Naive thymus-derived CD8-positive, alpha-beta T cell (primary cell): ENCODE results near the gene C19orf33. TPM values are rescaled to one million over a fixed set of nuclear protein-coding genes. Genes with fewer than 3 reads are reported as not detected.

Experiments
- ATAC-seq, 2 donors: fragments of 150-1000 bp; cut with Tn5 transposase in 1 of 2; sonication (Bioruptor Pico), chemical (Tn5 transposase) in 1 of 2; 1 replicate in 1 of 2; 2 replicates in 1 of 2; pipeline ENCODE4 v1.10.0; 2021; ENCODE audit warnings: mild to moderate bottlenecking in 2 of 2, moderate library complexity in 2 of 2
- POLR2A ChIA-PET: fragments of 350-600 bp; sonication (Branson Sonifier 250); formaldehyde crosslinking; loops from one replicate; lab custom pipeline; 2021; ENCODE audit warnings: antibody characterized with exemption; lab: Charles Lee
- DNase-seq, 10 donors: peaks; one replicate each; pipeline versions ENCODE4 v3.0.0 to v3.0.0-alpha.2; 2020 to 2022
- H3K27ac Mint-ChIP-seq, 10 donors: one replicate each; pipeline ENCODE4 v1.8.0; 2020 to 2022; ENCODE audit warnings: mild to moderate bottlenecking in 10 of 10, mixed read lengths in 10 of 10, moderate library complexity in 4 of 10, inconsistent platforms in 1 of 10
- H3K27me3 Mint-ChIP-seq, 5 donors: one replicate each; pipeline ENCODE4 v1.8.0; 2021 to 2022; ENCODE audit warnings: mixed read lengths in 5 of 5
- H3K36me3 Mint-ChIP-seq, 3 donors: one replicate each; pipeline ENCODE4 v1.8.0; 2020 to 2022; ENCODE audit warnings: mixed read lengths in 3 of 3, mild to moderate bottlenecking in 2 of 3, inconsistent platforms in 1 of 3
- H3K4me1 Mint-ChIP-seq, 4 donors: one replicate each; pipeline ENCODE4 v1.8.0; 2021 to 2022; ENCODE audit warnings: mixed read lengths in 4 of 4
- H3K4me3 Mint-ChIP-seq, 10 donors: one replicate each; pipeline ENCODE4 v1.8.0; 2020 to 2022; ENCODE audit warnings: mild to moderate bottlenecking in 10 of 10, mixed read lengths in 10 of 10, moderate library complexity in 6 of 10, inconsistent platforms in 1 of 10
- H3K9me3 Mint-ChIP-seq, 9 donors: one replicate each; pipeline ENCODE4 v1.8.0; 2020 to 2022; ENCODE audit warnings: mixed read lengths in 9 of 9, mild to moderate bottlenecking in 3 of 9, inconsistent platforms in 1 of 9, moderate library complexity in 1 of 9
- polyA plus RNA-seq, 3 donors: library from polyadenylated mRNA; unstranded; fragments of 300-500 nt; fragmentation: Illumina TruSeq; gene quantifications; one replicate each; pipeline ENCODE4 v1.2.3, GENCODE V29; 2021
- total RNA-seq, 8 experiments: library from RNA in 2 of 8; stranded (reverse) in 2 of 8; gene quantifications; one replicate each; pipeline ENCODE4 v1.2.3 and lab custom pipeline; 2021 to 2026

Gene C19orf33
- total and polyA plus RNA-seq, 5 experiments from 2014 or later, result 1.1 to 1.2 TPM; not detected in 3

DNA sequence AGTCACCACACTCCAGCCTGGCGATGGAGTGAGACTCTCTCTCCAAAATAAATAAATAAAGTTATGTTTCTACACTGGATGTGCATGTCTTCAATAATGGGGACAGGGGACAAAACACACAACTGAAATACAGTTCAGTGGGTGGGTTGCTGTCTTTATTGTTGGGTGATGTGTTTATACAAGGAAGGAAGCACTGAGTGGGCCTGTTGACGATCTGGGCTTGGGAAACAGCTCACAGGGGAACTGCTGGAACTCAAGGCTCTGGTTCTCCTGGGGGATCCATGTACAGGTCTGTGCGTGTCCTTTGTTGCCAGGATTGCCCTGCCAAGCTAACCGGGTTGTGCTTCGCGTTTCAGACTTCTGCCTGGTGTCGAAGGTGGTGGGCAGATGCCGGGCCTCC lies 20.8 kb upstream of the C19orf33 start:
- peaks cover 0 to 48% (median 14%) of the 10 kb centered on the region in 3 donors for H3K36me3 Mint-ChIP-seq
- POLR2A ChIA-PET, result no interaction called here
- no peaks in the 10 kb centered on the region for H3K9me3 Mint-ChIP-seq
- peaks cover 6 to 22% (median 14%) of the 10 kb centered on the region in 4 donors for H3K4me1 Mint-ChIP-seq
- no peaks in the 10 kb centered on the region for H3K27me3 Mint-ChIP-seq
- ATAC-seq (no peak), DNase-seq (no peak)
- H3K4me3 Mint-ChIP-seq, result no peak overlapping the region
- peak overlapping the region in 2 of 10 donors; percentile 28 to 31 for H3K27ac Mint-ChIP-seq

- ATAC-seq (no peak), DNase-seq (no peak)
- peaks cover 0 to 55% (median 14%) of the 10 kb centered on the region in 3 donors for H3K36me3 Mint-ChIP-seq
- POLR2A ChIA-PET, result no interaction called here
- no peak overlapping the region for H3K27ac Mint-ChIP-seq
- no peak overlapping the region for H3K4me3 Mint-ChIP-seq
- no peaks in the 10 kb centered on the region for H3K9me3 Mint-ChIP-seq
- no peaks in the 10 kb centered on the region for H3K27me3 Mint-ChIP-seq
- peaks cover 6 to 22% (median 14%) of the 10 kb centered on the region in 4 donors for H3K4me1 Mint-ChIP-seq
Measured at GRCh38 chr19:38284422-38284821, 19.6 kb upstream of the C19orf33 start.

GRCh38 chr19:38285567-38285966 lies 18.5 kb upstream of the C19orf33 start:
- no peaks in the 10 kb centered on the region for H3K27me3 Mint-ChIP-seq
- DNase-seq (no peak), ATAC-seq (no peak)
- H3K36me3 Mint-ChIP-seq, result peaks cover 0 to 60% (median 14%) of the 10 kb centered on the region in 3 donors
- peak overlapping the region in 1 of 10 donors; percentile 16 for H3K27ac Mint-ChIP-seq
- POLR2A ChIA-PET, result no interaction called here
- H3K9me3 Mint-ChIP-seq, result no peaks in the 10 kb centered on the region
- H3K4me3 Mint-ChIP-seq, result no peak overlapping the region
- peaks cover 7 to 22% (median 13%) of the 10 kb centered on the region in 4 donors for H3K4me1 Mint-ChIP-seq

GRCh38 chr19:38287604-38288003 lies 16.4 kb upstream of the C19orf33 start:
- POLR2A ChIA-PET, result interaction anchor here (1.5 kb wide), 1 partner anchor 22 kb away, joined by 3 read pairs; no protein-coding TSS in a partner anchor
- Mint-ChIP-seq H3K27me3 (no peaks in the 10 kb centered on the region), H3K27ac (no peak overlapping the region), H3K9me3 (no peaks in the 10 kb centered on the region), H3K4me3 (peak overlapping the region in 1 of 10 donors; percentile 11), H3K36me3 (peaks cover 0 to 74% (median 20%) of the 10 kb centered on the region in 3 donors), H3K4me1 (peaks cover 0 to 11% (median 2%) of the 10 kb centered on the region in 4 donors)
- DNase-seq (peak in 1 of 10 donors; percentile 52), ATAC-seq (no peak)

DNA sequence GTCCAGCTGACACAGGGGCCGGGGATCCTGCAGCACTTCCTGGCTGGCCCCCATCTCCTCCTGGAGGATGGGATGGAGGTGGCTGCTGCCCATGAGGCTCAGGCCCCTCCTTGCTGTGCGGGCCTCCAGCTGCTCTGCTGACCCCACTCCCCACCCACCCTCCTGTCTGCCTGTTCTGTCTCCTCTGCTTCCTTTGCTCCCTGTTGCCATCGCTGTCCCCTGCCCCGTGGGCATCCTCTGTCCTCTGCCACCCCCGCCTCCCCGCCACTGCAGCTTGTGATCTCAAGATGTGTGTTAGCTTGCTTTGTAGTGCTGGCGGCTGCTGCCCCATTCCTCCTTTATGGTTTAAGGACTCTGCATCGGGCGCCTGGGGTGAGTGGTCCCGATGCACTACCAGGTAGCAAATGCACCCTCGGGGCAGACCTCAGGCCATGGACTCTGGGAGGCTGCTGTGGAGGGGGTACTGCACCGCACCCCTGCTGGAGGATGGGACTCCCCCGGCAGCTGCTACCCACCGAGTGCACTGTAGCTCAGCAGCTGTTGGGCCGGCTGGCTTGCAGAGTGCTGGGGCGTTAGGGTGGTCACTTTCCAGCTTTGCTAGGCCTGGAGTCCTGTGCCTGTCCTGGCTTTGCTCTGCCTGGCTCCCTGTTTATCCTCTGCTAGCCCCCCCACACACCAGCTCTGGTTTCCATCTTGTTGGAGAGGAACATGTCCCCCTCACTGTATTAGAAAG lies 15.8 kb upstream of the C19orf33 start:
- POLR2A ChIA-PET, result interaction anchor here (1.5 kb wide), 1 partner anchor 23 kb away, joined by 3 read pairs; no protein-coding TSS in a partner anchor
- no peaks in the 10 kb centered on the region for H3K27me3 Mint-ChIP-seq
- no peaks in the 10 kb centered on the region for H3K9me3 Mint-ChIP-seq
- ATAC-seq, result no peak
- DNase-seq, result peak in 1 of 10 donors; percentile 31
- H3K4me3 Mint-ChIP-seq, result no peak overlapping the region
- H3K36me3 Mint-ChIP-seq, result peaks cover 0 to 80% (median 20%) of the 10 kb centered on the region in 3 donors
- peaks cover 0 to 10% (median 1%) of the 10 kb centered on the region in 4 donors for H3K4me1 Mint-ChIP-seq
- no peak overlapping the region for H3K27ac Mint-ChIP-seq

- Mint-ChIP-seq H3K9me3 (no peaks in the 10 kb centered on the region), H3K27ac (no peak overlapping the region), H3K4me3 (no peak overlapping the region), H3K4me1 (peaks cover 0 to 4% (median 1%) of the 10 kb centered on the region in 4 donors), H3K36me3 (peaks cover 0 to 71% (median 21%) of the 10 kb centered on the region in 3 donors), H3K27me3 (no peaks in the 10 kb centered on the region)
- no peak for ATAC-seq
- POLR2A ChIA-PET, result no interaction called here
- DNase-seq, result peak in 1 of 10 donors; percentile 28
Measured at GRCh38 chr19:38289955-38290354, 14.1 kb upstream of the C19orf33 start.

GRCh38 chr19:38290631-38291147 lies 13.4 kb upstream of the C19orf33 start:
- Mint-ChIP-seq H3K27ac (peak overlapping the region in 3 of 10 donors; percentile 41 to 57 (median 43)), H3K36me3 (peaks cover 0 to 66% (median 21%) of the 10 kb centered on the region in 3 donors), H3K4me3 (no peak overlapping the region), H3K27me3 (no peaks in the 10 kb centered on the region), H3K4me1 (peaks cover 0 to 4% (median 1%) of the 10 kb centered on the region in 4 donors), H3K9me3 (no peaks in the 10 kb centered on the region)
- ATAC-seq (no peak), DNase-seq (peak in 1 of 10 donors; percentile 43)
- POLR2A ChIA-PET, result no interaction called here

DNA sequence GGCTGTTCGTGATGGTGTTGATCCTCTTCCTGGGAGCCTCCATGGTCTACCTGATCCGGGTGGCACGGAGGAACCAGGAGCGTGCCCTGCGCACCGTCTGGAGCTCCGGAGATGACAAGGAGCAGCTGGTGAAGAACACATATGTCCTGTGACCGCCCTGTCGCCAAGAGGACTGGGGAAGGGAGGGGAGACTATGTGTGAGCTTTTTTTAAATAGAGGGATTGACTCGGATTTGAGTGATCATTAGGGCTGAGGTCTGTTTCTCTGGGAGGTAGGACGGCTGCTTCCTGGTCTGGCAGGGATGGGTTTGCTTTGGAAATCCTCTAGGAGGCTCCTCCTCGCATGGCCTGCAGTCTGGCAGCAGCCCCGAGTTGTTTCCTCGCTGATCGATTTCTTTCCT lies 12.2 kb upstream of the C19orf33 start:
- Mint-ChIP-seq H3K4me1 (peaks cover 0 to 4% (median 1%) of the 10 kb centered on the region in 4 donors), H3K27ac (peak overlapping the region in 1 of 10 donors; percentile 53), H3K4me3 (no peak overlapping the region), H3K36me3 (peaks cover 0 to 55% (median 17%) of the 10 kb centered on the region in 3 donors), H3K27me3 (no peaks in the 10 kb centered on the region), H3K9me3 (no peaks in the 10 kb centered on the region)
- DNase-seq (no peak), ATAC-seq (no peak)
- POLR2A ChIA-PET, result interaction anchor here (0.5 kb wide), 1 partner anchor 41 kb away, joined by 3 read pairs; no protein-coding TSS in a partner anchor

- Mint-ChIP-seq H3K36me3 (peaks cover 0 to 44% (median 9%) of the 10 kb centered on the region in 3 donors), H3K4me3 (no peak overlapping the region), H3K9me3 (no peaks in the 10 kb centered on the region), H3K27me3 (no peaks in the 10 kb centered on the region), H3K27ac (no peak overlapping the region), H3K4me1 (peaks cover 0 to 2% (median 0%) of the 10 kb centered on the region in 4 donors)
- peak in 1 of 10 donors; percentile 19 for DNase-seq
- POLR2A ChIA-PET, result no interaction called here
- no peak for ATAC-seq
Measured at GRCh38 chr19:38293281-38293680, 10.8 kb upstream of the C19orf33 start.

DNA sequence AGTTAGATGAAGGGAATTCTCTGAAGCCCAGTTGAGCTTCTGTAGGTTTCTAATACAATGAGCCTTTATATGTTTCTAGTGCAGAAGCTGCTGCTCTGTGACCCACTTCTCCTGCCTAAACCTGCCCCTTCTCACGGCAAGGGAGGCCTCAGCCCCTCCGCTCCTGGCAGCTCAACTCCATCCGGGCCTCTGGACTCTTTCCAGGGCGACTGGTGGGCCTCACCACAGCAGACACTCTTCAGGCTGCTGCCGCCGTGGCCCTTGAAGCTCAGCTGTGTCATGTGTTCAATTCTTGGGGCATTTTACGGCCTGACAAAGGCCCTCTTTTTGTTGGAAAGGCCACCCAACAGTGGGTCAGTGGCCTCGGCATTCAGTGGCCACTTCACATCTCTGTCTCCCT lies 10.0 kb upstream of the C19orf33 start:
- no peaks in the 10 kb centered on the region for H3K27me3 Mint-ChIP-seq
- ATAC-seq (no peak), DNase-seq (peak in 1 of 10 donors; percentile 19)
- peaks cover 0 to 2% (median 0%) of the 10 kb centered on the region in 4 donors for H3K4me1 Mint-ChIP-seq
- H3K27ac Mint-ChIP-seq, result peak overlapping the region in 1 of 10 donors; percentile 52
- H3K36me3 Mint-ChIP-seq, result peaks cover 0 to 38% (median 9%) of the 10 kb centered on the region in 3 donors
- POLR2A ChIA-PET, result no interaction called here
- no peaks in the 10 kb centered on the region for H3K9me3 Mint-ChIP-seq
- H3K4me3 Mint-ChIP-seq, result no peak overlapping the region

DNA sequence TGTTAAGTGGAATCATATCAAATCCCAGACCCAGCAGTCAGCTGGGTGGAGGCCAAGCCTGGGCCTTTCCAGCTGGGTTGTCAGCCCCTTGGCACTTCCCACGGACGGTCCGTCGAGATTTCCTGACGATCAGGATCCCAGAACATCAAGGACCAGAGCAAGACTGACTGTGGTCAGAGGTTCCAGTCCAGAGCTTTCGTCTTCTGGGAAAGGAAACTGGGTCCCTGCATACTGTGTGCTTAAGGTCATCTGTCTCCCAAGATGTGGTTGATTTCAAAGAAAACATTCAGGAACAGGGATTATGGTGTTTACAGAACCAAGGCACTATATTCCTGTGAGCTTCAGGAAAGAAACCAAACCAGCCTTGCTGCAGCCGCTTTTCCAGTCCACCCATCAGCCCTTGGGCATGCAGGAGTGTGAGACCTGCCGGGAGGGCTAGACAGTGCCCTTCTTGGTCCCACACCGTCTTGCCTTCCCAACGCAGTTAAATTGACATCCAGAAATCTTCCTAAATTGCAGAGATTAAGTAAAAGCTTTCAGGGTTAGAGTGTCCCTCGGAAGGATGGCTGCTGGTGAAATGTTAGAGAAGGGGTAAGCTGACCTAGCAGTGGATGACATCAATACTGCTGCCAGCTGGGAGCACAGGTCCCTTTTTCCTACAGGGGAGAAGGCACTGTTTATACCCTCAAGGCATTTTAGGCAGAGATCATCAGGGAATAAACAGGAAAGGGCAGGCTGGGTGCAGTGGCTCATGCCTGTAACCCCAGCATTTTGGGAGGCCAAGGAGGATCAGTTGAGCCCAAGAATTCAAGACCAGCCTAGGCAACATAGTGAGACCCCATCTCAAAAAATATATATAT lies 5.0 kb upstream of the C19orf33 start:
- Mint-ChIP-seq H3K9me3 (no peaks in the 10 kb centered on the region), H3K27ac (peak overlapping the region in 1 of 10 donors; percentile 37), H3K4me1 (peaks cover 0 to 3% (median 0%) of the 10 kb centered on the region in 4 donors), H3K36me3 (peaks cover 0 to 2% (median 0%) of the 10 kb centered on the region in 3 donors), H3K27me3 (no peaks in the 10 kb centered on the region), H3K4me3 (no peak overlapping the region)
- DNase-seq (peak in 1 of 10 donors; percentile 36), ATAC-seq (no peak)
- POLR2A ChIA-PET, result no interaction called here

- H3K36me3 Mint-ChIP-seq, result peaks cover 0 to 24% (median 2%) of the 10 kb centered on the region in 3 donors
- H3K4me1 Mint-ChIP-seq, result peaks cover 0 to 3% (median under 1%) of the 10 kb centered on the region in 4 donors
- no peak overlapping the region for H3K27ac Mint-ChIP-seq
- no peak for DNase-seq
- no peak for ATAC-seq
- H3K4me3 Mint-ChIP-seq, result no peak overlapping the region
- H3K27me3 Mint-ChIP-seq, result no peaks in the 10 kb centered on the region
- no peaks in the 10 kb centered on the region for H3K9me3 Mint-ChIP-seq
- POLR2A ChIA-PET, result interaction anchor here (1.0 kb wide), 1 partner anchor 39 kb away, joined by 4 read pairs; no protein-coding TSS in a partner anchor
Measured at GRCh38 chr19:38304352-38304865, 358 bp downstream of the C19orf33 start.
